HG02623 (cell line): Measurements from ENCODE around the gene PRSS38.

ENCODE experiments used
- ATAC-seq: cut with Tn5 transposase; IDR thresholded peaks from one replicate; pipeline ENCODE4 v1.9.1; 2021; ENCODE audit warnings: moderate library complexity; ENCODE audit not compliant: unreplicated experiment

PRSS38 gene

GRCh38 chr1:227778401-227778947 lies 37.0 kb upstream of the PRSS38 start:
- no peak for ATAC-seq

- ATAC-seq = no peak
Observed at GRCh38 chr1:227779021-227779441, 36.4 kb upstream of the PRSS38 start.

- ATAC-seq = no peak
Observed at GRCh38 chr1:227779685-227780084, 35.8 kb upstream of the PRSS38 start.

- ATAC-seq = no peak
Observed at GRCh38 chr1:227780101-227781044, 35.1 kb upstream of the PRSS38 start.

- no peak for ATAC-seq
Observed at GRCh38 chr1:227781314-227781930, 34.1 kb upstream of the PRSS38 start.

GRCh38 chr1:227782226-227782625 lies 33.2 kb upstream of the PRSS38 start:
- no peak for ATAC-seq

GRCh38 chr1:227785094-227785804 lies 30.2 kb upstream of the PRSS38 start:
- no peak for ATAC-seq

GRCh38 chr1:227785805-227786671 lies 29.4 kb upstream of the PRSS38 start:
- ATAC-seq = no peak

- ATAC-seq = peak; percentile 0
Observed at GRCh38 chr1:227786673-227787512, 28.6 kb upstream of the PRSS38 start.

GRCh38 chr1:227787513-227788270 lies 27.8 kb upstream of the PRSS38 start:
- peak; percentile 88 for ATAC-seq

GRCh38 chr1:227788271-227789083 lies 27.0 kb upstream of the PRSS38 start:
- ATAC-seq = peak; percentile 49

GRCh38 chr1:227789084-227790033 lies 26.1 kb upstream of the PRSS38 start:
- ATAC-seq = no peak

- no peak for ATAC-seq
Observed at GRCh38 chr1:227790034-227790400, 25.5 kb upstream of the PRSS38 start.

- no peak for ATAC-seq
Observed at GRCh38 chr1:227790868-227791267, 24.6 kb upstream of the PRSS38 start.

GRCh38 chr1:227791425-227792143 lies 23.9 kb upstream of the PRSS38 start:
- ATAC-seq = no peak
